Stimulated activated CD4-positive, alpha-beta T cell treated with anti-CD3 and anti-CD28 coated beads, Interleukin-12 subunit alpha, Interleukin-12 subunit beta, amount 100 ng/mL, for 48 hours (primary cell): ENCODE data around the gene FNDC5.

Experiments used
- DNase-seq, 3 donors: peaks; one replicate each; pipeline ENCODE4 v3.0.0-alpha.2; 2020; ENCODE audit warnings: low read depth in 2 of 3, low spot score in 1 of 3

FNDC5 gene

GRCh38 chr1:32897082-32898049, 26.7 kb upstream of the FNDC5 start:
- DNase-seq = no peak

GRCh38 chr1:32896451-32896850, 25.7 kb upstream of the FNDC5 start:
- DNase-seq = no peak

- no peak for DNase-seq
Measured at GRCh38 chr1:32895325-32896215, 24.9 kb upstream of the FNDC5 start.

- DNase-seq = no peak
Measured at GRCh38 chr1:32894681-32895080, 24.0 kb upstream of the FNDC5 start.

- DNase-seq = no peak
Measured at GRCh38 chr1:32894019-32894600, 23.4 kb upstream of the FNDC5 start.

- no peak for DNase-seq
Measured at GRCh38 chr1:32893198-32894018, 22.7 kb upstream of the FNDC5 start.

DNA sequence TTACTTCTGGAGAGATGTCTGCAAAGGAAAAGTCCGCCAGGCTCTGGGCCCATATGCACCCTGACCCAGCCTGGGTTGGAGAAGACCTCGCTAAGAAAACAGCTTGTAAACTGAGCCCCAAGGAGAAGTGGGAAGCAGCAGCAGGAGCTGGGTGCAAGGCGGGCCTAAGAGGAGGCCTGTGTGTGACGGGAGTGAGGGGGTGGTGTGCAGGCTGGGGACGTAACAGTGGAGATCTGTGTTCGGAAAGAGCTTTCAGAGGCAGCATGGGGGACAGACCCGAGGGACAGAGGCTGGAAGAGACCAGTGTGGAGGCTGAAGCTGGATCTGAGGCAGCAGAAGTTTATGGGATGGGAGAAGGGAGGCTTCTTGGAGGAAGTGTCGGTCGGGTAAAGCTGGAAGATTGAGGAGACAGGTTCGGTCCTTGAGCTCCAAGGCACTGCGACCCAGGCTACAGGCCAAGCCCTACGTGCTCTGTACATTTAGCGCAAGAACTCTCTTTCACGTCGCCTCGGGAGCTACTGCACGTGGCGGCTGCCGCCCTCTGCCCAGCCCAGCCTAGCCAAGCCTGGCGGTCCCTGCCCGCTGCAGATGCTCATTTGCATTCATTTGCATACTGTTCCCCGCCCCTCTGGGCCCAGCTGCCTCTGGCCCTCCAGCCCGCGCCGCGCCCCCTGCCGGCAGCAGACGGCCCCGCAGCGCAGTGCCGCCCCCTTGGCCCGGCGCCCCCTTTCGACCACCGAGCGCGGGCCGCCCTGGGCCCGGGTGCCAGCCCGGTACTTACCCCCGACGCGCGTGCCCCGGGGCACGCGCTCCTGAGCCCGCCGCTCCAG, 21.9 kb upstream of the FNDC5 start:
- peak in 1 of 3 donors; percentile 31 for DNase-seq

GRCh38 chr1:32891630-32892029, 20.9 kb upstream of the FNDC5 start:
- DNase-seq = no peak

GRCh38 chr1:32891241-32891570, 20.5 kb upstream of the FNDC5 start:
- DNase-seq = no peak

- DNase-seq = no peak
Measured at GRCh38 chr1:32890516-32891240, 20.0 kb upstream of the FNDC5 start.

DNA sequence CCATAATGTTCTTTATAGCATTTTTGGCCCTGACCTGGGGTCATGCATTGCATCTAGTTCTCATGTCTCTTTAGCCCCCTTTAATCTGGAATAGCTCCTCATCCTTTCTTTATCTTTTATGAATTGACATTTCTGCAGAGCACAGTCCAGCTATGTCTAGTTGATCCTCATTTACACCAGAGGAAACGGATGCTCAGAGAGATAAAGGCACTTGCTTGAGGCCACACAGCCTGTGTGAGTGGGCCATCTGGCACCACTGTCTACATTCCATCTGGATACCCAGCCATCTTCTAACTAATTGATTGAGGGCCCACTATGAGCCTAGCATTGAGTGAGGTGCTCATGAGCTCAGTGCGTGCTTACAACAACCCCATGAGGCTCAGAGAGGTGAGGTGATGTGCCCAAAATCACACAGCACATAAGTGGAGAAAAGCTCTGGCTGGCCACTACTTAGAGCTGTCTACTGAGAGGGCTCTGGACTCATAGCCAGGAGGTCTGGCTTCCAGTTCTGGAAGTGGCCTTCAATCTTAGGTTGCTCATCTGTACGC, 19.1 kb upstream of the FNDC5 start:
- DNase-seq = no peak

- DNase-seq = no peak
Measured at GRCh38 chr1:32888677-32889420, 18.1 kb upstream of the FNDC5 start.

DNA sequence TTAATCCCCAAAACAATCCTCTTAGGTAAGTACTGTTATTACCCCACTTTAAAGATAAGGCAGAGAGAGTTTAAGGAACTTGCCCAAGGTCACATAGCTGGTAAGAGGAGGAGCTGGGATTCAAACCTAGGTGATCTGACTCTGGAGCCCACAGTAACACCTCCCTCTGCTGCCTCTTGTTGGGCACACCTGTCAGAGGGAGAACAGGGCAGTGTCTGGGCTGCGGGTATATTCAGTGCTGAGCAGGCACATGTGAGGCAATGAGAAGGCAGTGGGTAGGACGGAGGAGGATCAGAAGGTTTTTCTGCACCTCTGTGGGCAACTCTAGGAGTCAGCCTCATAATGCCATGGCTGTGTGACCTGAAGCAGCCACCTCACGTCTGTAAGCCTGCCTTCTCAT, 17.4 kb upstream of the FNDC5 start:
- no peak for DNase-seq

DNA sequence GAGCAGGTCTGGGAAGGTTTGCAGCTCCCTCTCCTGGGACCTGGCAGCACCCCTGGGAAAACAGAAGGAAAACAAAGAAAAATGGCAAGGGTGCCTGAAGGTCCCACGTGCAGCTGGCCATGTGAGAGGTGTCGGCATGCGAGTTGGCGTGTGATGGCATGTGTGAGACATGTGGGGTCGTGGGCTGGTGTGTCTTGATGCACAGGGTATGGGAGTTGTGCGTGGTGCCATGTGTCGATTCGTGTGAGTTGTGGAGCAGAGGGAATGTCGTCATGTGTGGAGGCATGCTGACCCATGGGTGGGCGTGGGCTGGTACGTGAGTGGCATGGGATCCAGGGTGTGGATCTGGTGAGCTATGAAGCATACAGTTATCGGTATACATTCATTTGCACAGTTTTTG, 16.9 kb upstream of the FNDC5 start:
- no peak for DNase-seq

- no peak for DNase-seq
Measured at GRCh38 chr1:32886828-32887414, 16.2 kb upstream of the FNDC5 start.

GRCh38 chr1:32886004-32886827, 15.5 kb upstream of the FNDC5 start, which contains the start of gene HPCA:
Gene HPCA (plus strand): TSS chr1:32886491. CDS start chr1:32888899, 2,408 bp downstream.
- DNase-seq = peak in 2 of 3 donors; percentile 24 to 35

DNA sequence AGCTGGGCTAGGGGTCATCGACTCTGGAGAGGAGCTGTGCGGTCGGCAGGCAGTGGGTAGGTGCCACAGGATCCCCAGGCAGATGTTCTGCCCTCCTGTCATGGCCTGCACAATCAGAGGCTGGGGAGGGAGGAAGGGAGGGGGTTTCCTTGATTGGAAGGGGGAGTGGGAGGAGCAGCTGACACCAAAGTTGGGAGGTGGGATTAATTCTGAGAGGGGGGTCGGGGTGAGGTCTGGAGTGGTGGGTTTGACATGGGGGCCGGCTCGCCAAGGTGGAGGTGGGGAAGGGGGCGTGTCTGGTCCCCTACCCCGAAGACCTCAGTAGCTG, 14.9 kb upstream of the FNDC5 start:
- no peak for DNase-seq
